Esophagus (tissue), 2 donors: ENCODE measurements around the gene EVL. TPM values are rescaled to one million over a fixed set of nuclear protein-coding genes. Genes with fewer than 3 reads are reported as not detected.

Experiments used
- H3K27ac ChIP-seq, 2 donors: one replicate each; pipeline ENCODE4 v1.5.1; 2013; ENCODE audit warnings: low read depth in 2 of 2, mild to moderate bottlenecking in 2 of 2, inconsistent platforms in 1 of 2, low read length in 1 of 2, moderate library complexity in 1 of 2
- H3K27me3 ChIP-seq, 2 donors: one replicate each; pipeline ENCODE4 v1.6.1; 2013; ENCODE audit warnings: low read length in 2 of 2, control low read depth in 1 of 2, mild to moderate bottlenecking in 1 of 2; ENCODE audit not compliant: insufficient read depth in 2 of 2, control insufficient read depth in 1 of 2
- H3K36me3 ChIP-seq, 2 donors: one replicate each; pipeline ENCODE4 v1.6.1; 2013; ENCODE audit warnings: low read length in 1 of 2; ENCODE audit not compliant: control insufficient read depth in 2 of 2, insufficient read depth in 2 of 2
- H3K4me1 ChIP-seq, 2 donors: one replicate each; pipeline ENCODE4 v1.6.1; 2013; ENCODE audit warnings: low read length in 1 of 2; ENCODE audit not compliant: control insufficient read depth in 2 of 2, insufficient read depth in 2 of 2
- H3K4me3 ChIP-seq, 2 donors: one replicate each; pipeline ENCODE4 v1.5.1; 2013; ENCODE audit warnings: low read length in 2 of 2, mild to moderate bottlenecking in 2 of 2, low read depth in 1 of 2, moderate library complexity in 1 of 2
- H3K9me3 ChIP-seq, 2 donors: one replicate each; pipeline ENCODE4 v1.6.1; 2013; ENCODE audit warnings: mild to moderate bottlenecking in 2 of 2, low read depth in 1 of 2, low read length in 1 of 2, moderate library complexity in 1 of 2; ENCODE audit not compliant: control insufficient read depth in 2 of 2, insufficient read depth in 1 of 2
- WGBS, 2 donors: extraction: QIAGEN DNeasy Blood & Tissue Kit; methylation state at CpG; one replicate each; pipeline ENCODE4 v1.1.7; 2013; 5-methylcytosine and 5-hydroxymethylcytosine counted together
- polyA plus RNA-seq, 2 donors: library from polyadenylated mRNA; stranded (reverse); fragments of 200-250 nt; gene quantifications; one replicate each; pipeline ENCODE4 v1.2.3, GENCODE V29; 2013
- donor health status: healthy with polysubstance abuse.
- donor health status: Bipolar disorder and iron deficiency.

Gene EVL
- polyA plus RNA-seq, 2 donors, result 25.3 to 41.9 TPM

DNA sequence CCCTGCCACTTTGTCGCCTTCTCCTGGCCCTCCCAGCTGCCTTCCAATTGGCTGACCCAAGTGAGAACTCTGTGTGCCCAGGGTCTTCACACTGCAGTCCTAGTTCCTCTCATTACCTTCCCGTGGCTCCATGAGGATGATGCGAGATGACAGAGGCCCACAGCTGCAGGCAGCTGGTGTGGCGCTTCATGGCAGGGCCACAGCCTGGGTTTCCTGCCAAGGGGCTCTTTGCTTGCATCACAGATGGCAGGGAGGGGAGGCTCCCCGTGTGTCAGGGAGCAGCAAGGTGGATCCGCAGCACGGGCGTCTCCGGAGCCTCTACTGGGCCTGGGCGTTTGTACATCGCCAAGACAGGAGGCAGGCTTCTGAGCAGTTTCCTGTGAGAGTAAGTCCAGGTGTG lies 65.3 kb downstream of the EVL start:
- no peak overlapping the region for H3K4me3 ChIP-seq
- H3K4me1 ChIP-seq, result peaks cover 5 to 18% of the 10 kb centered on the region in 2 donors
- 72 to 76% methylated on average over 11 of the region's 11 CpGs for WGBS, 2 donors
- H3K36me3 ChIP-seq, result peaks cover 7 to 23% of the 10 kb centered on the region in 2 donors
- no peak overlapping the region for H3K27ac ChIP-seq
- H3K27me3 ChIP-seq, result no peaks in the 10 kb centered on the region
- no peaks in the 10 kb centered on the region for H3K9me3 ChIP-seq

DNA sequence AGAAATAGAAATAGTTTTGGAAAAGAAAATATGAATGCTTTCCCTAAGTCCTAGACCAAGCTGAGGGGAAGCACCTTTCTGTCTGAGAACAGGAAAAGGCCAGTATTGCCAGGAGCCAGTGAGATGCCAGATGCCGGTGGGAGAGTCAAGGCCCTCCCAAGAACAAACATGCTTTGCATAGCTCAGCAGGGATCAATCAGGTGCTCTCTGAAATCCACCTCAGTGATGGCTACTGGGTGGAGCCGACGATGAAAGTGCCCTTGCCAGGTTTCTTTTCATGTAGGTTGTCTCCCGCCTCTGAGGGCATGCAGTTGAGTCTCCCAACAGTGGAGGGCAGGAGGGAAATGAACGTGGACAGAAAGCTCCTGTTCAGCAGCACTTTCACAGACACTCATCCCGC lies 66.0 kb downstream of the EVL start:
- no peaks in the 10 kb centered on the region for H3K9me3 ChIP-seq
- peaks cover 5 to 18% of the 10 kb centered on the region in 2 donors for H3K4me1 ChIP-seq
- peak overlapping the region in 1 of 2 donors; percentile 75 for H3K27ac ChIP-seq
- no peaks in the 10 kb centered on the region for H3K27me3 ChIP-seq
- 50% methylated on average over 6 of the region's 6 CpGs for WGBS, 2 donors
- H3K4me3 ChIP-seq, result no peak overlapping the region
- H3K36me3 ChIP-seq, result peaks cover 10 to 20% of the 10 kb centered on the region in 2 donors

DNA sequence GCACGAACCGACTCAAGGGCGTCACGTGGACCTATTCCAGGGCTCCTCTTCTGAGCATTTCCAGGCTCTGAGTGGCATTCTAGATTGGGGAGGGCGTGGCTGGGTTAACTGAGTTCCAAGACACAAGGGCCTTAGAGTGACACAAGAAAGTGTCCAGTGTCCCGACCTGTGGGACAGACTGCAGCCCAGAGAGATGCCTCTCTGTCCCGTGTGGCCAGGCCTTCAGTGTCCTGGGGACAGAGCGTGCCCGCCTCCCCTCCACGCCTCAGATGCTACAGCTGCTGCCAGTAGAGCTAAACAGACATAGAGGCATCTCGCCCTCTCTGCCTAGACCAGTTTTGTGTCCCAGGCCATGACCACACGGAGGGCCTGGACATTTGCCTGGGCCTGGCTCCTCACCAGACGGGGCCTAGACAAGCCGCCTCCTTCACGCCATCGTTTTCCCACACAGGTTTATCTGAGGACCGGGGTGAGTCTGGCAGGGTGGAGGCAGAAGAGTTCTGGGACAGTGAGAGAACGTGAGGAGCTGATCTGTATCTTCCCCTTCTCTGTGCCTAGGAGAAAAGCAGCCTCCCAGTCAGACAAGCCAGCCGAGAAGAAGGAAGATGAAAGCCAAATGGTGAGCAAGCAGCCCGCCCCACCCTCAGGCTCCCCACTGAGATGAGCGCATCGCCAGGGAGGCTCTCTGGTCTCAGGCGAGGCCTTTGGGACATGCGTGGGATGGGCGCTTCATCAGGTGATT lies 67.1 kb downstream of the EVL start:
- peaks cover 9 to 11% of the 10 kb centered on the region in 2 donors for H3K36me3 ChIP-seq
- 58 to 70% methylated on average over 25 of the region's 25 CpGs for WGBS, 2 donors
- H3K9me3 ChIP-seq, result no peaks in the 10 kb centered on the region
- H3K4me3 ChIP-seq, result no peak overlapping the region
- H3K27me3 ChIP-seq, result no peaks in the 10 kb centered on the region
- peaks cover 5 to 18% of the 10 kb centered on the region in 2 donors for H3K4me1 ChIP-seq
- H3K27ac ChIP-seq, result peak overlapping the region; percentile 30 to 75

DNA sequence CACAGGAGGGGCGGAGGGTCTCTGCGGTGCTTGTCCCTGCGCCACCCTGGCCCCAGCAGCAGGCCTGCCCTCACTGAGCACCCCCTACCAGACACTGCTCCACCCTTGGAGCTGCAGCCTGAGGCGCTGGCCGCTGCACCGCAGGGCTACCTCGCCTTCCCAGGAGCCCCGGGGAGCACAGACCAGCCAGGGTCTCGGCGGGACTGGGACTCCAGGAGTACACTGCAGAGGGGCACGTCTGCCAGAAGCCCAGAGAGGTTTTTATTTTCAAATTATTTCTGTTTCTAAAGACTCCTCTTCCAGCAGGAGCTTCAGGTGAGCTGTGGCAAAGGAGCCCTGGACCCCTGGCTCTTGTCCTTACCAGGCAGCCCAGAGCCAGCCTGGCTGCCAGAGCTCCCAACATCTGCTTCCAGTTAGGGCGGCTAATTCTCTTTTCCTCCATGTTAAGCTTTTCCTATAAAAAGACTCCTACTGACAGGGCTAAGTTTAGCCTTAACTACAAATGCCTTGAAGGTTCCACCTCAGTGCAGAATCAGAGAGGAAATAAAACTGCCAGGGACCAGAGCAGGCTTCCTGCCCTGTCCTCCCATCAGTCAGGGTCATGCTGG lies 67.8 kb downstream of the EVL start:
- no peaks in the 10 kb centered on the region for H3K27me3 ChIP-seq
- no peak overlapping the region for H3K4me3 ChIP-seq
- 69 to 70% methylated on average over 12 of the region's 12 CpGs for WGBS, 2 donors
- H3K4me1 ChIP-seq, result peaks cover 5 to 18% of the 10 kb centered on the region in 2 donors
- no peaks in the 10 kb centered on the region for H3K9me3 ChIP-seq
- H3K27ac ChIP-seq, result peak overlapping the region in 1 of 2 donors; percentile 75
- peaks cover 5 to 11% of the 10 kb centered on the region in 2 donors for H3K36me3 ChIP-seq

DNA sequence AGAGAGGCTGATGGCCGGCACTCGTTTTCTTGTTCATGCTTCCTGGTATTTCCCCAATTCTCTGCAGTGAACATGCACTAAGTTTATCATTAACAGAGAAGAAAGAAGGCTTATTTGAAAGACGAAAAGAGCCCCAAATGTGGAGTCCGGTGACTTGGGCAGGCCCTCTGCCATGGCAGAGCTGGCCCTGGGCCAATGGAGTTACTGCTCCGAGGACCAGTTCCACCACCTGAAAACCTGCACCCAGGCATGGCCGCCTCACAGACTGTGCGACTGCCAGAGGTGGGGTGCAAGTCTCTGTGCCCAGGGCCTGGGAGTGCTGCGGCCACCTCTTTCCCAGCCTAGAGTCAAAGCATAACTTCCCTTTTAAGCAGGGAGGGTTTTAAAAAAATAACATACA lies 69.4 kb downstream of the EVL start:
- no peaks in the 10 kb centered on the region for H3K9me3 ChIP-seq
- peaks cover 8 to 18% of the 10 kb centered on the region in 2 donors for H3K36me3 ChIP-seq
- no peaks in the 10 kb centered on the region for H3K27me3 ChIP-seq
- peaks cover 5 to 18% of the 10 kb centered on the region in 2 donors for H3K4me1 ChIP-seq
- no peak overlapping the region for H3K27ac ChIP-seq
- 75 to 86% methylated on average over 8 of the region's 8 CpGs for WGBS, 2 donors
- H3K4me3 ChIP-seq, result no peak overlapping the region

DNA sequence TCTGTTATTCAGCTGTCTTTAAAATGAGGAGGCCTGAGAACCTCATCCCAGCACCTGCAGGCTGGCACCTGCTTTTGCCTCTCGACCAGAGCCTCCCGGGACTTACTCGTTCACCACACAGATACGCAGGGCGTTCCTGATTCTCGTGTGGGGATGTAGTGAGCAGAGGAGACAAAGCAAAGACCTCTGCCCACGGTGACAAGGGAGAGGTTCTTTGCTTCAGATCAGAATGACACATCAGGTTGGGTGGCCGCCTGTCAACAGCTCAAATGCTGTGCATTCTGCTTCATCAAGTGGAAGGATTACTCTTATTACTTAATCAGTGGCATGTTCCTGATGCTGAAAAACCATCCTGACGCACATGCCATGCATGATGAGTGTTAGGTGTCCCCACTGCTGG lies 69.9 kb downstream of the EVL start:
- 90 to 93% methylated on average over 9 of the region's 9 CpGs for WGBS, 2 donors
- no peak overlapping the region for H3K27ac ChIP-seq

DNA sequence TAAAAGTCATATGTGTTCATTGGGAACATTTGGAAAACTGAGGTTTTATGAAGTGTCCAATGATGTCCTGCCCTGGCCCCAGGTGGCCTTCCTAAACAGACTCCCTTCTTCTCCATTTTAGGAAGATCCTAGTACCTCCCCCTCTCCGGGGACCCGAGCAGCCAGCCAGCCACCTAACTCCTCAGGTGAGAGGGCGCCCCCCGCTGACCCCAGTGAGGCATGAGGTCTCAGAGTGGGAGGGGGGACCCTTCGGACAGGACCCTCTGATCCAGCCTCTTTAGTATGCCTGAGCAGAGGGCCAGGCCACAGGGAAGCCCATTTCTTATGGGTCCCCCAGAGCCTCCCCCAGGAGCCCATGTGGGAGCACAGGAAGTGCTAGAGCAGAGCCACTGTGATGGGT lies 70.6 kb downstream of the EVL start:
- 88% methylated on average over 5 of the region's 5 CpGs for WGBS, 2 donors
- H3K4me3 ChIP-seq, result no peak overlapping the region
- peaks cover 5 to 14% of the 10 kb centered on the region in 2 donors for H3K4me1 ChIP-seq
- H3K36me3 ChIP-seq, result peaks cover 8 to 20% of the 10 kb centered on the region in 2 donors
- H3K27ac ChIP-seq, result no peak overlapping the region
- no peaks in the 10 kb centered on the region for H3K9me3 ChIP-seq
- no peaks in the 10 kb centered on the region for H3K27me3 ChIP-seq

More for the DNA sequence above, 69.9 kb downstream of the EVL start:
- Histone ChIP-seq H3K4me3 (no peak overlapping the region), H3K9me3 (no peaks in the 10 kb centered on the region), H3K4me1 (peaks cover 5 to 18% of the 10 kb centered on the region in 2 donors), H3K27me3 (no peaks in the 10 kb centered on the region), H3K36me3 (peaks cover 8 to 20% of the 10 kb centered on the region in 2 donors)

DNA sequence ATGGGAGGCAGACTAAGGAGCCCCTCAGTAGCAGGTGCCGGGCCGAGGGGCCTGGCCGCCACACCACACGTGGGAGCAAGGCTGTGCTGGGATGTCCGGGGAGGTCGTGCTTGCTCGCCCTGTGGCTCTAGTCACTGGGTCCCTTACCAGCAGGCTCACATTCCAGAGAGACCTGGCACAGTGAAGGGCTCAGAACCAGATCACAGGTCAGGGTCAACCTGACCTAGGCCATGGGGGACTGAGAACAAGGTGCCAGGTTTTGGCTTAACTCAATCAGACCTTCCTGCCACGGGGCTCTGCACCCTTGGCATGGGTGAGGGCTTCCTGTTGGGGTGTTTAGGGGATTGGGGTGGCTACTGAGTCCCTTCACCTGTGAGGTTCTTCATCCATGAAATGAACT lies 72.0 kb downstream of the EVL start:
- peaks cover 8 to 29% of the 10 kb centered on the region in 2 donors for H3K36me3 ChIP-seq
- H3K27me3 ChIP-seq, result no peaks in the 10 kb centered on the region
- no peak overlapping the region for H3K4me3 ChIP-seq
- no peaks in the 10 kb centered on the region for H3K9me3 ChIP-seq
- no peak overlapping the region for H3K27ac ChIP-seq
- WGBS, 2 donors, result 88 to 90% methylated on average over 8 of the region's 8 CpGs
- peaks cover 5 to 7% of the 10 kb centered on the region in 2 donors for H3K4me1 ChIP-seq

DNA sequence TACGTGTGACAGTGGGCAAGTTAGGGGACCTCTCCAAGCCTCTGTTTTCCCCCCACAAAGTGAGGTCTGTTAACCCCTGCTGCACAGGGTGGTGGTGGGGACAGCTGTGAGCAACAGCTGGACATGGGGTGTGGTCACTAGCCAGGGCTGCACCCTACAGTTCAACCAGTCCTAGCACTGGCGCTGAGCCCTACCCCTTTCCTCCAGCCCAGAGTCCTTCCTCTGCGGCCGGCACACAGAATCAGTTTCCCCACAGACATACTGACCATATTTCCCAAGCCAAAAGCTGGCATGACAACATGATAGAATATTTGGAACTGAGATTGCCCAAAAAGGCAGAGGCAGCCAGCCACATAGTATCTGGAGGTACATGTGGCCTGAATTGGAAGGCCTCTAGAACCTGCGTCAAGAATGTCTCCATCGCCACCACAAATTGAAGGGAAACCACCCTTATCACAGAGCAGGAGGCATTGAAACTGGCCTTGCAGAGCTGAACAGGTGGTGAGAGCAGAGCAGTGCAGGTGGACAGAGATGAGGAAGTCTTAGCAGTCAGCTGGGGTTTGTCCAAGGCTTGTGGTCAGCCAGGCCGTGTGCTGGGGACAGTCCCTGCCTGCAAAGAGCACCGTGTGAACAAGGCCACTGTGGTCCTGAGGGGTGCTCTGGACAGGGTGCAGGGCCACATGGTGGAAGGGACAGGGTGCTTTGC lies 73.0 kb downstream of the EVL start:
- Histone ChIP-seq H3K27ac (no peak overlapping the region), H3K4me3 (no peak overlapping the region), H3K4me1 (peaks cover 2 to 4% of the 10 kb centered on the region in 2 donors), H3K36me3 (peaks cover 8 to 30% of the 10 kb centered on the region in 2 donors), H3K27me3 (no peaks in the 10 kb centered on the region), H3K9me3 (no peaks in the 10 kb centered on the region)
- 78 to 79% methylated on average over 8 of the region's 8 CpGs for WGBS, 2 donors
